Measurements from ENCODE around the gene FSIP1.

Gene FSIP1

DNA sequence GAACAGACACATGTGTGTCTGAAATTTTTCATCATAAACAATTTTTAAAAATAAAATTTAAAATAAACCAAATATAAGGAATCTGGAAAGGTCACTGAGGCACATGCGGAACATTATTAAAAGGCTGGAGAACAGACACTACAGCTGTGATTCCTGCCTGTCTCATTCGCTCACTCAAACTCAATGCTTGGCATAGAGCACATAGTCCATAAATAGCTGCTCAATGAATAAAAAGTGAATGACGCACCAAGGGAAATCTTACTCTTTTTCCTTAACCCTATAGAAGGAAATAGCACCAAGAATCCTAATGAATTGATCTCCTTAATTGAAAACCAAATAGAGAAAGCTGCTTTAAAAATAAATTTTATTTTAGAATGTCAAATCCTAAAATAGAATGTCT is 98.4 kb downstream of the FSIP1 start:
- no peak for DNase-seq (ENCODE audit: low spot score)

DNA sequence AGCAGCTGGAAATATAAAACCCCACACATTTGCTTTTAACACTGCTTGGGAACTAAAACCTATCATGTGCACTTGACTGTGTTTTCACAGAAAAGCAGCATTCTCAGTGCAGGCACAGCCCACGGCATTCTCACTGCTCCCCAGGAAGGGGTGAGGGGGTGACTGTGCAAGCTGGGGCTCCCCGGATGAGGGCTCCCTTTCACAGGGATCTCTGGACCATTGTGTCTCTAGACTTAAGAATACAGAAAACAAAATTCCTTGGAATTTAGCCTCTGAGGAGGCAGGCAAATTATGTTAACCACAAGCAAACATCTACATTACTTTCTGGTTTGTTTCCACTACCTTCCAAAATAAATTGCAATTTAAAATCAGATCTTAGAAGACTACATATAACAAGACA is 100.3 kb downstream of the FSIP1 start:
- DNase-seq (ENCODE audit: low spot score): no peak

DNA sequence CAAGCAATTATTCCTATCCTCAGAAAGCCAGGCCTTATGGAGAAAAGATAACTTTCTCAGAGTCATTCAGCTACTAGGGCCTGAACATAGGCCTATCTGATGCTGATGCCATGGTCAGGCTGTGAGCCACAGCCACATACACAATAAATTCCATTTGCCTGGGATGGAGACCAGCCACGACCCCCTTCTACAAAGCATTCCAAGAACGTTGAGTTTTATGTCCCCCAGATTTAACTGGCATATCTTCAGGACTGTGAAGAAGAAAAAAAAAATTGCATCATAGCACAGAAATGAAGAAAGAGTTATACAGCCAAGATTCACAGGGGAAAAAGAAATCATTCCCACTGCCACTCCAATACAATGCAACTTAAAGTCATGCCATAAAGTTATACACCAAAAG is 101.8 kb downstream of the FSIP1 start:
- peak; percentile 9 for DNase-seq (ENCODE audit: low spot score)

DNA sequence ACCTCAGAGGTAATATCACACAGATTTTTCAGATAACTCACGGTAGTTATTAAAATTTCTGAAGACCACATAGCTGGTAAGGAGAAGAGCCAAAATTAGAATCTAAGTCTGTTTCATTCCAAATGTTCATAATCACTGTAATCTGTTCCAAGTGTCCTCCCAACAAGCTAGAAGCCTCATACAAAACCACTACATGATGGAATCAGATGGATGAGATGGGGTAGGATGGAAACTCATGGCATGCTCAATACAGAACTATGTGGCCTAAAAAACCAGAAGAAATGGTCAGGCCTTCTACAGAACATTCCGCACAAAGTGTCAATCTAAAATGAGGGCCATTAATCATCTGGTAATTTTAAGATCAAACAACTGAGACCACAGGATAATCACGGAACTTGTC is 110.0 kb downstream of the FSIP1 start:
- no peak for DNase-seq (ENCODE audit: low spot score)

DNA sequence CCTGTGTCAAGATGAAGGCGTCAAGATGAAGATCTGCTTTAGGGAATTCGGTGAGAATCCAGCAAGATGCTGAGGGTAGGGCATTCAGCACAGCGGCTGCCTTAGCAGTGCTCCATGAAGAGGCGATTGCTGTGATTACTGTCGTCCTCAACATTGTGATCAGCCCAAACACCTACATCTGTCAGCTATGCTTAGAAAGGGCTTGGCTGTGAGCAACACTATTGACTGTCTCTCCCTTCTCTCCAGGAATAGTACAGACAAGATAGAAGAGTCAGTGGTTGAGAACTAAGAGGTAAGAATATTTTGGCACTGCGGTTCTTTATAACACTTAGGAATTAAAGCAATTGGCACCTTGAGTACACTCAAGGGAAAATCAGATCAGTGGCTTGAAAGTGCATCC is 110.5 kb downstream of the FSIP1 start:
- no peak for DNase-seq (ENCODE audit: low spot score)

DNA sequence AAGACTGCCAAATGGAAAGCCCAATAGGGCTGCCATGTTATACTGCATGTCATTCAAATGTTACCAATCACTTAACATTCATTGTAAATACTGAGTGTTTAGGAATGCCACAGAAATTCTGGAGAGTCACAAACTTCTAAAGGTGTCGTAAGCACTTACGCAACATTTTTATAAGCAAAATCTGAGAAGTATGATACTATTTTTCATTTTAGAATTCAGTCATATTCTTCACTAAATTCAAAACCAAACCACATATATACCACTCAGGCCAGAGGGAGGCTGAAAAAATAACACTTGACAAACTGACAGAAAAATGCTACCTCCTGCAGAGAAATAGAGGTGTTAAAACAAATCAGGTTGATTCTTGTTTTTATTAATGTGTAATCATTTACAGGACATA is 112.0 kb downstream of the FSIP1 start:
- no peak for DNase-seq (ENCODE audit: low spot score)

DNA sequence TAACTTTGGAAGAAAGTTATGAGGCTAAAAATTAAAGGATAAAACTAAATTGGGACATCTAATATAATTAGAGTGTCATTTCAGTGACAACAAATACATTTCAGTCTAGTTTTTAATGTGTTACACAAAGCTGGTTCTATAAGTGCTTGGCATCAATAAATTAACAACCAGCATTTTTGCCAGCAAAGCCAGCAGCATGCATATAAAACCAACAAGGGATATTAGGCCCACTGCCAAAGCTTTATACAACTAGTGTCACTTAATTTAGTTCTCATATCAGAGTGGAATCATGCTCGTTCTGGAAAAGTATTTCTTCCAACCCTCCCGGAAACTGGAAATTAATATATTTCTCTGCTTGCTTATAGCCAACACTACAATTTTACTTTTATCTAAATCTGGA is 113.0 kb downstream of the FSIP1 start:
- DNase-seq (ENCODE audit: low spot score): no peak

DNA sequence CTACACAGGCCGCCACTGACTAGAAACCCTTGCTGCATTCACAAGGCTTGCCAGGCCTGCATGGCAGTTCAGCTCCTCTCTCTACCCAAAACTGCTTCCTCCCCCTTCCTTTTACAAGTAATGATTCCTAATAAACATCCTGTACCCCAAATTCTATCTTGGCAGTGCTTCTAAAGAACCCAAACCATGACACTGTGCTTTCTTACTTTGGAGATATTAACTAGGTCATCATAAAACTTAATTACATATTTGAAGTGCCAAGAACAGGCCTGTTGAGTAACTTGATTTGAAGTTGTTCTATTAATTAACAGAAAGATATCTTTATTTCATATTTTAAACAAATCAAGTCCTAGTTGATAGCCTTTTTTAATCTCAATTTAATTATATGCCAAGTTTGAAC is 113.4 kb downstream of the FSIP1 start:
- DNase-seq (ENCODE audit: low spot score): no peak

DNA sequence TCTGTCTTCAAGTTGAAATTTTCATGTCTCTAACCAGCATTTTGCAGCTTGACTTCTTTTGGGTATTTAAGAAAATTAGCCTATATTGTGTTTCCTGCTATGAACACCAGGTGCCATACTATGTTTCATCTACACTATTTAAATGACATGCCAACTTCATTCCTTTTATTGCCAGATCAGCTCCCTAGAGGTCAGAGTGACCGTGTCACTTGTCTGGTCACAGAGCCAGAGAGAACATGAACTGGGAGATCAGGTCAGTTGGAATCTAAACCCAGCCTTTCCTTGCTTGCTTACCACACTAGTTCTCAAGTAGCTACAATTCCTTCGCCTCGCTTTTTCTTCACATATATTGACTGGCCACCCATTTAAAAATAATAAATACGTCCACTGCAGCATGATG is 114.2 kb downstream of the FSIP1 start:
- no peak for DNase-seq (ENCODE audit: low spot score)

DNA sequence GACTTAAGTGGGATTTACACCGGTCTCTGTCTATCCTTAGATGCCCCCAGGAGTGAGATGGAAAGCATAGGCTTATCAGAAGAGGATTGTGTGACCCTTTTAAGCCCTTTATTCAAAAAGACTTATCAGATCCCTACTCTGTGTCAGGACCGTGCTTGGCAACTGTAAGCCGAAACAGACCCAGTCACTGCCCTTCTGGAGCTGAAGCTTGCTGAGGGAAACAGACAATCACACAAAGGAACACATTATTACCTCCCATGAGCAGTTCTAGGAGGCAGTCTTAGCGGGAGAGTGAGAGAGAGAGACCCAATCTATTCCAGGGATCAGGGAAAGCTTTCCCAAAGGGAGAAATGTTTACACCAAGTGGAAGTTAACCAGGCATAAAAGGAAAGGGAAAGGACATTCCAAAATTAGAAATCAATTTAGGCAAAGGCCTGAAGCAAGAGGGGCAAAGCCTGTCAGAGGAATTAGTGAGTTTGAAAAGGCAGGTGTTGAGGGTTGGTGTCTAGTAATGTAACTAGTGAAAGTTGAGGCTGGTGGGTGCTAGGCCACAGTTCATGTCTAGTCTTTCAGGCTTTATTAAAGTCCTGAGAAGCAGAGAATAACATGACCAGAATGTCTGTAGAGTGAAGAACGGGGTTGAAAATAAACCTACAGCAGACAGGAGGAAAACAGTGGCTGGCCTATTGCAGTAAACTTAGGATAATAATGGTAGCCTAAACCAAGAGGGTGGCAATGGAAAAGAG is 115.1 kb downstream of the FSIP1 start:
- no peak for DNase-seq (ENCODE audit: low spot score)

DNA sequence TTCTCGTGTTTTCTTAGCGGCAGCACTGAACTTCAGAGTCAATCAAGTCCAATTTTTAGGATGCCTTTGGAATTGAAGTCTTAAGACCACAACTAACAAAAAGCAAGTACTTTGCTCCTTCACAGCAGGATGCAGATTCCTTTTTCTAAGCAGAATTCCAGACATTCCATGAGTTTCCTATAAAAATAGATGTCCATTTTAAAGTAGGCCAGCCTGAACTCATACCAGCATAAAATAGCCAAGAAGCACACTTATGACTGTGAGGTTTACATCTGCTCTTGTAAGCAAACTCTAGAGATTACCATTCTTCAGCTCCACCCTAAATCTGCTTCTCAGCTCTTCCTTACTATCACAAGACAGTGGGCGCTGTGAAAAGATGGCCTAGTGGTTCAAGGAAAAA is 116.0 kb downstream of the FSIP1 start:
- DNase-seq (ENCODE audit: low spot score): no peak

DNA sequence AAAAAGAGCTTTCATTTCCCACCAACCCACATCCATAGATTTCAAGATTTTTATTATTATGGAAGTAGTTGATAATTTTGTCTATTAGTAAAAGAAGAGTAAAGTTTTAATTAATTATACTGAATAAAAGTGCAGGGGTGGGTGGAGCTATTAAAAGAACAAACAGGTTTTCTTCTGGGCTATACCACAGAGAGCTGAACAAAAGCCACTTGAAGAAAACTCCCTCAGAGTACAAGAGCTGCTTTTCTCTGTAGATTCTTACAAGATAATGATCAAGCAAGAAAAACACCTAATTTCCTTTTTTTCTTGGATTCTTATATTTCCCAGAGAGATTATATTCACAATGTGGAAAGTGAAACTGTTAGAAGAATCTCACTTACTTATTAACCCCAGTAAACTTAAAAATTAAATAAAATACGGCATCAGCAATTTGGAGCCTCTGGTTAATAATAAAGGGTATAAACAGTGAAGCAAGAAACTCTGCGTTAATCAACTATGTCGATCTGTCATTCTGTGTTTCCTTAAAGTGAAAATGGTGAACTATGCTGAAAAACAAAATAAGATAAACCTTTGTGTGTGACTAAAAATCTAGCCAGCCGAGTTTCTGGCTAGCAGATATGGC is 116.9 kb downstream of the FSIP1 start:
- DNase-seq (ENCODE audit: low spot score): no peak

DNA sequence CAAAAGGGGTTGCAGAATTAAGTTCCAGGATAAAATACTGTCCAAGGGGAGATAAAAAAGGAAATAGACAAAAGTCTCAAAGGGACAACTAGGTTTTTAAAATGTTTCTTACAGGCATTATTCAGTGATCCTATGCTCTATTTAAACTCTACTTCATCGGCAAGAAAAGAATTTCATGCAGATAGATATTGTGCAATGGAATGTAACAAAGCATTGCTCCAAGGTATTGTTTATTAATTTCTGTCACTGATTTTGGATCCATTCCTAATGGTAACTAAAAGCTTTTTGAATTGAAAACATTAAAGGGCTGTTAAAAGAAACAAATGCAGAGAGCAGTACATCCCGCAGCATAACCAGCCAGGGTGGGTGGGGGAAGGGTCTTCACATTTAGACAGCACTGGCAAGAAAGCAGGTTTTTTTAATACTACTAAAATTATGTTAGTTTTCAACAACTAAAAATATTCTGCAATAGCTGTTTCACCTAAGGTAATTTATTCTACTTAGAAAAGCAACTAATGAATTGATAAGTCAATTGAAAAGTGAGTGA is 118.9 kb downstream of the FSIP1 start:
- DNase-seq (ENCODE audit: low spot score): no peak

DNA sequence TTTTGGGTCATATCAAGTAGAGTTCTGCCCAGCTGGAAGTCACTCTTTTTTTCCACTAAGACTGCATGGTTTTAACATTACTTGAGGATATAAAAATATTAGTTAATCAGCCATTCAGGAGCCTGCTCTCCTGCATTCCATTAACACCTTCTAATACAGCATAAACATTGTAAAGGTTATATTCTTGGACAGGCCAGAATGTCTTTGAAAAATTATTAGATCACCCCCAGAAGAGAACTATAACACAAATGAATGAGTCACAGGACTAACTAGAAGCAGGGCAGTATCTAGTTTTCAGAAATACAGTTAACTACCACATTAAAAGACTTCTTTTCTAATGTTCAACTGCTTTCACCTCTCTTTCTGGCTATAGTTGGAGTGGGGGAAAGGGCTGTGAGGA is 120.9 kb downstream of the FSIP1 start:
- DNase-seq (ENCODE audit: low spot score): no peak

DNA sequence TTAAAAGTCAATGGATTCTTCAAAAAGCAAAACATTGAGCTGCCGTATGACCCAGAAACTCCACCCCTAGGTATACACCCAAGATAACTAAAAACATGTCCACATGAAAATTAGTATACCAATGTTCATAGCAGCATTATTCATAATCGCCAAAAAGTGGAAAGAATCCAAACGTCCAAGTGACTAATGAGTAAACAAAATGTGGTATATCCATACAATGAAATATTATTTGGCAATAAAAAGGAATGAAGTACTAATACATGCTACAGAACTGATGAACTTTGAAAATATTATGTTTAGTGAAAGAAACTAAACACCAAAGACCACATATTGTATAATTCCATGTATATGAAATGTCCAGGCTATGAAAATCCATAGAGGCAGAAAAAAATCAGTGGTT is 123.9 kb downstream of the FSIP1 start:
- no peak for DNase-seq (ENCODE audit: low spot score)

DNA sequence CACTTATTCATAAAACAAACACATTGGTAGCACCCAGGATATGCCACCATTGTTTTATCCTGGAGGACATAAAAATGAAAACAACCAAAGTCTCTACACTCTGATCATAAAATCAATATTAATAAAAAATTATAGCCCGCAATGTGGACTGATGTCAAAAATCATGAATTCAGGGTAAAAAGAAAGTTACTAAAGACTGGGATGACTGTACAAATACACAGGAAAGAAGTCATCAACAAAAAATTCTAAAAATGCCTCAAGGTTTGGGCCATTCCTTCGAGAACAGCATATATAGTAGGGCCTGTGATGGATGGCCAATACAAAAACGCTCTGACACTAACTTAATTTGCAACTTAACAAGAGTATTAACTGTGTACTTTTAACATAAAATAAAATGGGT is 125.0 kb downstream of the FSIP1 start:
- DNase-seq (ENCODE audit: low spot score): peak; percentile 42

DNA sequence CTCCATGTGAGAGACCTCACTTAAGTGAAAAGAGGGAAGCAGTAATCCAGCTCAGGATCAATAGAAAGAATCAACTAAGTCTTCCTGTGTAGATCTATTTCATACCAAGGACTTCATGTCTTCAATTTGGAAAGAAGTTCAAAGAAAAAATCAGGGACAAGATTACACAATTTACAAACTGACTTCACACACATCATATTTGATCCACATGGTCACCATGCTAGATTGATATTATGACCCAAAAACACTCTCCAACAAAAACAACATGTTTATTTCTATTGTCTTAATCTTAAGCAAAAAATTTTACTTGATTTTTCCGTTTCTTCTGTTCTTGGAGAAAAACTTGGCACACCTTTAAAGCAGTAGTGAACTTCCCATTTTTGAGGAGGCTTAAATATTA is 125.5 kb downstream of the FSIP1 start:
- no peak for DNase-seq (ENCODE audit: low spot score)

DNA sequence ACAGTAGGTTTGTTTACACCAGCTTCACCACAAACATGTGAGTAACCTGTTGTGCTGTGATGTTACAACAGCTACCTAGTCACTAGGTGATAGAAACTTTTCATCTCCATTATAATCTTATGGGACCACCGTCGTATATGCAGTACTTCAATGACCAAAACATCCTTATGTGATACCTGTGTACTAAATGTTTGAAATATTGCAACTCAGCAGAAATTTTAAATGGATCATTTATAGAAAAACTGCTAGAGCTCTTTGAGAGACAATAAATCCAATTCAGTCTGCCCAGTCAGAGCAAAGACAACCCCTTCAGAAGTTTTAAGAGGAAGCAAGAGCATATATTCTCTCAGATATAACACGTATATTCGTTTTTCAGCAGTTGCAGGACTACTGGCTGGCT is 128.3 kb downstream of the FSIP1 start:
- no peak for DNase-seq (ENCODE audit: low spot score)

DNA sequence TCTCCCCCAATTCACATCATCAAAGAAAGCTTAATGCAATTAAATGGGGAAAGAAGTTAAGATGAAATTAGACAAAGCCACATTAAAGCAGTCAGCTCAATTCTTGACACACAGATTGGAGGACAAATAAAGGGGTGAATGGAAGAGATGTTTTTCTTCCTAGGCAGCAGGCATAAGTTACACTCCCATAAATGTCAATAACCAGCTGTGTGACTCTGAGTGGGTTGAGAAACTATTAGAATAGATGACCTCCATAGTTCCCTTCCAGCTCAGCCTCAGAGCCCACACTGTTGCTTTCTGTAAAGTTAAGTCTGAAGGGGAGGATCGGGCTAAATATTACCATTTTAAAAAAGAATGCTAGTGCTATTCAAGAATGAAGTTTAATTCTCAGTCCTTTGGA is 130.8 kb downstream of the FSIP1 start:
- no peak for DNase-seq (ENCODE audit: low spot score)

DNA sequence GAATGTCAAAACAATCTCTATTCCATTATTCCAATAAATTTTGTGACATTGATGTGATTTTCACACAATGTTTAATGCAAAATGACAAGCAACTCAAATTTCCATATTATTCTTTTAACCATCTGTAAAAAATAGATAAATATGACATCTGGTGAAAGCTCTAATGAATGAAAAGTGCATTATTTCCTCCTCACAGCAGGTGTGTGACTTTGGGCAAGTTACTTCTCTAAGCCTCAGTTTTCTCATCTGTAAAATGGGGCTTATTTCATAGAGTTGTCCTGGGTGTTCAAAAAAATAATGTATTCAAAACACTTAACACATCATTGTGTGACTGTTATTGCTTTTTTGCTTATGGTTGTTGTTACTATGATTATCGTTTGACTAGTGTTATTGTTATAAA is 131.3 kb downstream of the FSIP1 start:
- no peak for DNase-seq (ENCODE audit: low spot score)

DNA sequence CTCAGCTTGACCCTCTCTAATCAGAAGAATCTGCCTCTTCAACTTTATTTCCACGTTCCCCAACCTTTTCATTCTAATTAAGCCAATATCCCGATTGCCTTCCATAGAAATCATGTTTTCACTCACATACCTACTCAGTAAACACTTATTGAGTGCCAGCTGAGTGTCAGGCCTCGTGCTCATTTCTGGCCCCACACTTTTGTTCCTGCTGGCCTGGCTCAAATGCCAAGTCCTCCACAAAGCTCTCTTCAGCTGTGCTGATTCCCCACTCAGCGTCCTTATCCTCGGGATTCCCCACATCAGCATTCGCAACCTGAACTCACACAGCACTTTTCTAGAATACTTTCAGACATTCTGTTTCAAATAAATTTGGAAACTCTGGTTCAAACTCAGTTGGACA is 132.9 kb downstream of the FSIP1 start:
- no peak for DNase-seq (ENCODE audit: low spot score)

DNA sequence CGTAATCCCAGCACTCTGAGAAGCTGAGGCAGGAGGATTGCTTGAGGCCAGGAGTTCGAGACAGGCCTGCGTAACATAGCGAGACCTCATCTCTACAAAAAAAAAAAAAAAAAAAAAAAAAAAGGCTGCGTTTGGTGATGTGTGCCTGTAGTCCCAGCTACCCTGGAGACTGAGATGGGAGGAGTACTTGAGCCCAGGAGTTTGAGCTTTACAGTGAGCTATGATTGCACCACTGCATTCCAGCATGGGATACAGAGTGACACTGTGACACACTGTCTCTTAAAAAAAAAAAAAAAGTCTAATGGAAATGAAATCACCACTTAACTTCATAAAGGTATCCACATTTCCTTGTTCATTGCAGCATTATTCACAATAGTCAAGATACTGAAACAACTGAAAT is 136.2 kb downstream of the FSIP1 start:
- DNase-seq (ENCODE audit: low spot score): no peak

DNA sequence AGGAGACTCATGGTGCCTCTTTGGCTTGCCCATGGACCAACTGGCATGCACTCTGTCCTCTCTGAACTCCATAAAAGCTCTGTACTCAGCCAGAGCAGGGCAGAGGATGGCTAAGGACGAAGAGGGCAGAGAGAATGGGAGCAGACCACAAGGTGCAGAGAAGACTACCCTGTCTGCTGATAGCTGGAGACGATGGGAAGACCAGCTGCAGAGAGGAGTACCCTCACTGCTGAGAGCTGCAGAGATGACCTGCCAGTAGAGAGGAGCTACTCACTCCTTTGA is 136.7 kb downstream of the FSIP1 start:
- DNase-seq (ENCODE audit: low spot score): no peak

Measured in AG08396 (cell line).